WTC11 (cell line): ENCODE data around the gene NRSN2. TPM values are rescaled to one million over a fixed set of nuclear protein-coding genes. Genes with fewer than 3 reads are reported as not detected.

Experiments used
- ATAC-seq: fragments of 200-7000 bp; cut with Tn5 transposase; 2 replicates; pipeline ENCODE4 v1.10.0; 2021; ENCODE audit warnings: mild to moderate bottlenecking, moderate library complexity
- CTCF ChIA-PET: fragments of 300-600 bp; sonication (Branson Sonifier 250); formaldehyde crosslinking; loops from one replicate; lab custom pipeline; 2021; ENCODE audit warnings: antibody characterized with exemption; lab: Charles Lee
- POLR2A ChIA-PET: fragments of 350-600 bp; sonication (Branson Sonifier 250); formaldehyde crosslinking; loops from one replicate; lab custom pipeline; 2021; ENCODE audit warnings: antibody characterized with exemption; lab: Charles Lee
- DNase-seq: peaks from one replicate; pipeline ENCODE4 v3.0.0; 2021; ENCODE audit warnings: low spot score
- H3K27ac Mint-ChIP-seq: 2 replicates; pipeline ENCODE4 v1.8.0; 2021; ENCODE audit warnings: mixed read lengths
- H3K27me3 Mint-ChIP-seq: 2 replicates; pipeline ENCODE4 v1.8.0; 2021; ENCODE audit warnings: low read depth, mild to moderate bottlenecking, moderate library complexity, mixed read lengths
- H3K36me3 Mint-ChIP-seq: 2 replicates; pipeline ENCODE4 v1.8.0; 2021; ENCODE audit warnings: mixed read lengths
- H3K4me1 Mint-ChIP-seq: 2 replicates; pipeline ENCODE4 v1.8.0; 2022; ENCODE audit warnings: mixed read lengths
- H3K4me3 Mint-ChIP-seq: 2 replicates; pipeline ENCODE4 v1.8.0; 2021; ENCODE audit warnings: mild to moderate bottlenecking, moderate library complexity, mixed read lengths
- H3K9me3 Mint-ChIP-seq: 2 replicates; pipeline ENCODE4 v1.8.0; 2021; ENCODE audit warnings: mixed read lengths
- CBFB ChIP-seq: sonication (generic); formaldehyde crosslinking; IDR thresholded peaks from 2 replicates; pipeline ENCODE4 v1.8.1; 2022; ENCODE audit warnings: mild to moderate bottlenecking, low read depth, missing genetic modification reagents
- ELF4 ChIP-seq: sonication (generic); formaldehyde crosslinking; IDR thresholded peaks from 2 replicates; pipeline ENCODE4 v1.8.1; 2022; ENCODE audit warnings: low read depth, mild to moderate bottlenecking, moderate library complexity, missing genetic modification reagents
- ESRRA ChIP-seq: sonication (generic); formaldehyde crosslinking; IDR thresholded peaks from 2 replicates; pipeline ENCODE4 v1.8.1; 2022; ENCODE audit warnings: mild to moderate bottlenecking, missing genetic modification reagents, borderline replicate concordance
- ETV6 ChIP-seq: sonication (generic); formaldehyde crosslinking; IDR thresholded peaks from 2 replicates; pipeline ENCODE4 v1.8.1; 2022; ENCODE audit warnings: mild to moderate bottlenecking, missing genetic modification reagents
- JUN ChIP-seq: sonication (generic); formaldehyde crosslinking; IDR thresholded peaks from 2 replicates; pipeline ENCODE4 v1.8.0; 2023; ENCODE audit warnings: mild to moderate bottlenecking, missing genetic modification reagents
- OVOL2 ChIP-seq: fragments of 250-450 bp; sonication (Bioruptor Pico); IDR thresholded peaks from 2 replicates; pipeline ENCODE4 v1.9.0; 2021; ENCODE audit warnings: mild to moderate bottlenecking, borderline replicate concordance
- ZNF138 ChIP-seq: sonication (generic); formaldehyde crosslinking; conservative IDR thresholded peaks from 2 replicates; pipeline ENCODE4 v1.8.1; 2022; ENCODE audit warnings: mild to moderate bottlenecking, moderate library complexity, missing genetic modification reagents
- ZNF317 ChIP-seq: sonication (generic); formaldehyde crosslinking; IDR thresholded peaks from 2 replicates; pipeline ENCODE4 v1.8.1; 2023; ENCODE audit warnings: low read depth, mild to moderate bottlenecking, moderate library complexity, missing genetic modification reagents, borderline replicate concordance
- total RNA-seq: library from RNA; stranded (reverse); gene quantifications from 3 replicates; pipeline ENCODE4 v1.2.3, GENCODE V29; 2021
- TF ChIP-seq, protein P1 (sequence below): sonication (generic); formaldehyde crosslinking; conservative IDR thresholded peaks from 2 replicates; pipeline ENCODE4 v1.8.1; 2023; ENCODE audit warnings: mild to moderate bottlenecking, low read depth, missing genetic modification reagents, moderate library complexity
- TF ChIP-seq, protein P2 (sequence below): fragments of 250-450 bp; sonication (Bioruptor Pico); IDR thresholded peaks from 2 replicates; pipeline ENCODE4 v1.9.0; 2021; ENCODE audit warnings: moderate library complexity, mild to moderate bottlenecking, inconsistent platforms, borderline replicate concordance
- TF ChIP-seq, protein P3 (sequence below): sonication (generic); formaldehyde crosslinking; IDR thresholded peaks from 2 replicates; pipeline ENCODE4 v1.8.1; 2022; ENCODE audit warnings: mild to moderate bottlenecking, missing genetic modification reagents, moderate library complexity, borderline replicate concordance
- TF ChIP-seq, protein P4 (sequence below): sonication (generic); formaldehyde crosslinking; IDR thresholded peaks from 2 replicates; pipeline ENCODE4 v1.8.1; 2022; ENCODE audit warnings: low read depth, mild to moderate bottlenecking, moderate library complexity, missing genetic modification reagents, borderline replicate concordance
- TF ChIP-seq, protein P5 (sequence below): sonication (generic); formaldehyde crosslinking; IDR thresholded peaks from 2 replicates; pipeline ENCODE4 v1.8.0; 2023; ENCODE audit warnings: mild to moderate bottlenecking, missing genetic modification reagents
- TF ChIP-seq, protein P6 (sequence below): sonication (generic); formaldehyde crosslinking; IDR thresholded peaks from 2 replicates; pipeline ENCODE4 v1.8.0; 2023; ENCODE audit warnings: missing genetic modification reagents, mild to moderate bottlenecking, borderline replicate concordance
- TF ChIP-seq, protein P7 (sequence below): sonication (generic); formaldehyde crosslinking; conservative IDR thresholded peaks from 2 replicates; pipeline ENCODE4 v1.8.1; 2022; ENCODE audit warnings: mild to moderate bottlenecking, missing genetic modification reagents

The NRSN2 gene
- total RNA-seq, 1 experiment from 2014 or later = 23.0 TPM

DNA sequence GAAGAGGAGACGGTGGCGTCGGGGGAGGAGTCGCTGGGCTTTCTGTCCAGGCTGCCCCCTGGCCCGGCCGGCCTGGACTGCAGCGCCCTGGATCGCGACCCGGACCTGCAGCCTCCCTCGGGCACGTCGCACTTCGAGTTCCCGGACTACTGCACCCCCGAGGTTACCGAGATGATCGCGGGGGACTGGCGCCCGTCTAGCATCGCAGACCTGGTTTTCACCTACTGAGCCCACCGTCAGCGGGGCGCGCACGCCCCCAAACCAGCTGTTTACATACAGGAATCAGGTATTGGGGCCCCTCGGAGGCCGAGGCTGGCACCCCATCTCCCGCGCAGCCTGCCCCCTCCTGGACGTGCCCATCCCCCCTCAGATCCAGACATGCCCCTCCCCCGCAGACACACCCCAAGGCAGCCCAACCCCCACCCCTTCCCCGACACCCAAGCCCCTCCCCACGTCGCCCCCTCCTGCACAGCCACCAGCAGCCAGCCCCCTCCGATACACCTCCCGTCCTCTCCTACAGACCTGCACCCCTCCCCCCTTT is 20.2 kb upstream of the NRSN2 start (continued):
- TF ChIP-seq, protein P1, sequence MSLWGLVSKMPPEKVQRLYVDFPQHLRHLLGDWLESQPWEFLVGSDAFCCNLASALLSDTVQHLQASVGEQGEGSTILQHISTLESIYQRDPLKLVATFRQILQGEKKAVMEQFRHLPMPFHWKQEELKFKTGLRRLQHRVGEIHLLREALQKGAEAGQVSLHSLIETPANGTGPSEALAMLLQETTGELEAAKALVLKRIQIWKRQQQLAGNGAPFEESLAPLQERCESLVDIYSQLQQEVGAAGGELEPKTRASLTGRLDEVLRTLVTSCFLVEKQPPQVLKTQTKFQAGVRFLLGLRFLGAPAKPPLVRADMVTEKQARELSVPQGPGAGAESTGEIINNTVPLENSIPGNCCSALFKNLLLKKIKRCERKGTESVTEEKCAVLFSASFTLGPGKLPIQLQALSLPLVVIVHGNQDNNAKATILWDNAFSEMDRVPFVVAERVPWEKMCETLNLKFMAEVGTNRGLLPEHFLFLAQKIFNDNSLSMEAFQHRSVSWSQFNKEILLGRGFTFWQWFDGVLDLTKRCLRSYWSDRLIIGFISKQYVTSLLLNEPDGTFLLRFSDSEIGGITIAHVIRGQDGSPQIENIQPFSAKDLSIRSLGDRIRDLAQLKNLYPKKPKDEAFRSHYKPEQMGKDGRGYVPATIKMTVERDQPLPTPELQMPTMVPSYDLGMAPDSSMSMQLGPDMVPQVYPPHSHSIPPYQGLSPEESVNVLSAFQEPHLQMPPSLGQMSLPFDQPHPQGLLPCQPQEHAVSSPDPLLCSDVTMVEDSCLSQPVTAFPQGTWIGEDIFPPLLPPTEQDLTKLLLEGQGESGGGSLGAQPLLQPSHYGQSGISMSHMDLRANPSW (CRISPR knock-in tag) = no peak
- TF ChIP-seq, protein P2, sequence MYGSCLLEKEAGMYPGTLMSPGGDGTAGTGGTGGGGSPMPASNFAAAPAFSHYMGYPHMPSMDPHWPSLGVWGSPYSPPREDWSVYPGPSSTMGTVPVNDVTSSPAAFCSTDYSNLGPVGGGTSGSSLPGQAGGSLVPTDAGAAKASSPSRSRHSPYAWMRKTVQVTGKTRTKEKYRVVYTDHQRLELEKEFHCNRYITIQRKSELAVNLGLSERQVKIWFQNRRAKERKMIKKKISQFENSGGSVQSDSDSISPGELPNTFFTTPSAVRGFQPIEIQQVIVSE (CRISPR knock-in tag) = no peak
- TF ChIP-seq, protein P3, sequence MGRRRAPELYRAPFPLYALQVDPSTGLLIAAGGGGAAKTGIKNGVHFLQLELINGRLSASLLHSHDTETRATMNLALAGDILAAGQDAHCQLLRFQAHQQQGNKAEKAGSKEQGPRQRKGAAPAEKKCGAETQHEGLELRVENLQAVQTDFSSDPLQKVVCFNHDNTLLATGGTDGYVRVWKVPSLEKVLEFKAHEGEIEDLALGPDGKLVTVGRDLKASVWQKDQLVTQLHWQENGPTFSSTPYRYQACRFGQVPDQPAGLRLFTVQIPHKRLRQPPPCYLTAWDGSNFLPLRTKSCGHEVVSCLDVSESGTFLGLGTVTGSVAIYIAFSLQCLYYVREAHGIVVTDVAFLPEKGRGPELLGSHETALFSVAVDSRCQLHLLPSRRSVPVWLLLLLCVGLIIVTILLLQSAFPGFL (CRISPR knock-in tag) = no peak
- no peak for TF ChIP-seq ZNF317 (CRISPR knock-in tag)
- TF ChIP-seq, protein P4, sequence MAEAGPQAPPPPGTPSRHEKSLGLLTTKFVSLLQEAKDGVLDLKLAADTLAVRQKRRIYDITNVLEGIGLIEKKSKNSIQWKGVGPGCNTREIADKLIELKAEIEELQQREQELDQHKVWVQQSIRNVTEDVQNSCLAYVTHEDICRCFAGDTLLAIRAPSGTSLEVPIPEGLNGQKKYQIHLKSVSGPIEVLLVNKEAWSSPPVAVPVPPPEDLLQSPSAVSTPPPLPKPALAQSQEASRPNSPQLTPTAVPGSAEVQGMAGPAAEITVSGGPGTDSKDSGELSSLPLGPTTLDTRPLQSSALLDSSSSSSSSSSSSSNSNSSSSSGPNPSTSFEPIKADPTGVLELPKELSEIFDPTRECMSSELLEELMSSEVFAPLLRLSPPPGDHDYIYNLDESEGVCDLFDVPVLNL (CRISPR knock-in tag) = no peak

DNA sequence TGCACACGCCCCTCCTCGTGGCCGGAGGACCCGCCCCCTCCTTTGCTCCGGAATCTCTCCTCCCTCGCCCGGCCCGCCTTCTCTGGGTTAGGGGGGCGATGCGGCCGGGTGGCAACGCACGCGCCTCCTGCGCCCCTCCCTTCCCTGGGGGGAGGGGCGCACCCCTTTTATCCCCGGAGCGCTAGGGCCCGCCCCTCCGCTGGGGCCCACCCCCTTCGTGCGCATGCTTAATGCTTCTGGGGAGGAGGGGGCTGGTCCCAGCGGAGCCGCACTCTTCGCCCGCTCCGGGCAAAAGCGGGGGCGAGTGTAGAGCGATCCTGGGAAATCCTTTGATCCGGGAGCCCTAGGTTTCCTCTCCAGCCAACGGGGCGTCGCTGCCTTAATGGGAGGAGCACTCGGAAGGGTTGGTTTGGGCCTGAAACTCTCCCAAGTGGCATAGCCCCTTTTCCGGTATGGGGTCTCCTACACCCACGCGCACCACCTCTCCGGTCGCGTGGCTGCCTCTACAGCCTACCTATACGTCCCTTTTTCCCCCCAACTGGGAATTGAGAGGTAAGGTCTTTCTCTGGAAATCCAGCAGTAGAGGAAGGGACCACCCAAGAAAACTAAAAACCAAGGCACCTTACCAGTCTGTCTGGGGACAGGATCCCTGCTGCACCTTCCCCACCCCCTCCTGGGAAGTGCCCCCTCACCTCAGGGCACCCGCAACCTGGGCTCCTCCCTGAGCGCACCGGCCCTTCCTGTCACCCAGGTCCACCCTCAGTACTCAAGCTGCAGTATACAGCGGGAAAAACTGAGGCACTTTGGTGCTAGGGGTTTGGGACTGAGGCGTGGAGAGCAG is 19.5 kb upstream of the NRSN2 start:
- H3K4me1 Mint-ChIP-seq = peaks cover 46% of the 10 kb centered on the region
- peak; percentile 97 for DNase-seq
- no peaks in the 10 kb centered on the region for H3K9me3 Mint-ChIP-seq
- ChIA-PET POLR2A (interaction anchor here (1.4 to 5.0 kb wide), 2 partner anchors 20 to 28 kb away, joined by 4 to 110 read pairs; partner anchors contain the start of gene ZCCHC3), CTCF (interaction anchor here (0.6 kb wide), 1 partner anchor 19 kb away, joined by 3 read pairs; no protein-coding TSS in a partner anchor)
- H3K4me3 Mint-ChIP-seq = peak overlapping the region; percentile 87
- peaks cover 10% of the 10 kb centered on the region for H3K36me3 Mint-ChIP-seq
- H3K27me3 Mint-ChIP-seq = peaks cover 5% of the 10 kb centered on the region
- H3K27ac Mint-ChIP-seq = no peak overlapping the region
- no peak; the same call in none of the 2 replicates for ATAC-seq
- no peak for TF ChIP-seq OVOL2
- TF ChIP-seq, protein P5, sequence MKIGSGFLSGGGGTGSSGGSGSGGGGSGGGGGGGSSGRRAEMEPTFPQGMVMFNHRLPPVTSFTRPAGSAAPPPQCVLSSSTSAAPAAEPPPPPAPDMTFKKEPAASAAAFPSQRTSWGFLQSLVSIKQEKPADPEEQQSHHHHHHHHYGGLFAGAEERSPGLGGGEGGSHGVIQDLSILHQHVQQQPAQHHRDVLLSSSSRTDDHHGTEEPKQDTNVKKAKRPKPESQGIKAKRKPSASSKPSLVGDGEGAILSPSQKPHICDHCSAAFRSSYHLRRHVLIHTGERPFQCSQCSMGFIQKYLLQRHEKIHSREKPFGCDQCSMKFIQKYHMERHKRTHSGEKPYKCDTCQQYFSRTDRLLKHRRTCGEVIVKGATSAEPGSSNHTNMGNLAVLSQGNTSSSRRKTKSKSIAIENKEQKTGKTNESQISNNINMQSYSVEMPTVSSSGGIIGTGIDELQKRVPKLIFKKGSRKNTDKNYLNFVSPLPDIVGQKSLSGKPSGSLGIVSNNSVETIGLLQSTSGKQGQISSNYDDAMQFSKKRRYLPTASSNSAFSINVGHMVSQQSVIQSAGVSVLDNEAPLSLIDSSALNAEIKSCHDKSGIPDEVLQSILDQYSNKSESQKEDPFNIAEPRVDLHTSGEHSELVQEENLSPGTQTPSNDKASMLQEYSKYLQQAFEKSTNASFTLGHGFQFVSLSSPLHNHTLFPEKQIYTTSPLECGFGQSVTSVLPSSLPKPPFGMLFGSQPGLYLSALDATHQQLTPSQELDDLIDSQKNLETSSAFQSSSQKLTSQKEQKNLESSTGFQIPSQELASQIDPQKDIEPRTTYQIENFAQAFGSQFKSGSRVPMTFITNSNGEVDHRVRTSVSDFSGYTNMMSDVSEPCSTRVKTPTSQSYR (CRISPR knock-in tag) = peak; percentile 97
- no peak for TF ChIP-seq ELF4 (CRISPR knock-in tag)
- TF ChIP-seq JUN = no peak
- TF ChIP-seq ESRRA (CRISPR knock-in tag) = no peak
- TF ChIP-seq ETV6 (CRISPR knock-in tag) = no peak
- TF ChIP-seq, protein P6, sequence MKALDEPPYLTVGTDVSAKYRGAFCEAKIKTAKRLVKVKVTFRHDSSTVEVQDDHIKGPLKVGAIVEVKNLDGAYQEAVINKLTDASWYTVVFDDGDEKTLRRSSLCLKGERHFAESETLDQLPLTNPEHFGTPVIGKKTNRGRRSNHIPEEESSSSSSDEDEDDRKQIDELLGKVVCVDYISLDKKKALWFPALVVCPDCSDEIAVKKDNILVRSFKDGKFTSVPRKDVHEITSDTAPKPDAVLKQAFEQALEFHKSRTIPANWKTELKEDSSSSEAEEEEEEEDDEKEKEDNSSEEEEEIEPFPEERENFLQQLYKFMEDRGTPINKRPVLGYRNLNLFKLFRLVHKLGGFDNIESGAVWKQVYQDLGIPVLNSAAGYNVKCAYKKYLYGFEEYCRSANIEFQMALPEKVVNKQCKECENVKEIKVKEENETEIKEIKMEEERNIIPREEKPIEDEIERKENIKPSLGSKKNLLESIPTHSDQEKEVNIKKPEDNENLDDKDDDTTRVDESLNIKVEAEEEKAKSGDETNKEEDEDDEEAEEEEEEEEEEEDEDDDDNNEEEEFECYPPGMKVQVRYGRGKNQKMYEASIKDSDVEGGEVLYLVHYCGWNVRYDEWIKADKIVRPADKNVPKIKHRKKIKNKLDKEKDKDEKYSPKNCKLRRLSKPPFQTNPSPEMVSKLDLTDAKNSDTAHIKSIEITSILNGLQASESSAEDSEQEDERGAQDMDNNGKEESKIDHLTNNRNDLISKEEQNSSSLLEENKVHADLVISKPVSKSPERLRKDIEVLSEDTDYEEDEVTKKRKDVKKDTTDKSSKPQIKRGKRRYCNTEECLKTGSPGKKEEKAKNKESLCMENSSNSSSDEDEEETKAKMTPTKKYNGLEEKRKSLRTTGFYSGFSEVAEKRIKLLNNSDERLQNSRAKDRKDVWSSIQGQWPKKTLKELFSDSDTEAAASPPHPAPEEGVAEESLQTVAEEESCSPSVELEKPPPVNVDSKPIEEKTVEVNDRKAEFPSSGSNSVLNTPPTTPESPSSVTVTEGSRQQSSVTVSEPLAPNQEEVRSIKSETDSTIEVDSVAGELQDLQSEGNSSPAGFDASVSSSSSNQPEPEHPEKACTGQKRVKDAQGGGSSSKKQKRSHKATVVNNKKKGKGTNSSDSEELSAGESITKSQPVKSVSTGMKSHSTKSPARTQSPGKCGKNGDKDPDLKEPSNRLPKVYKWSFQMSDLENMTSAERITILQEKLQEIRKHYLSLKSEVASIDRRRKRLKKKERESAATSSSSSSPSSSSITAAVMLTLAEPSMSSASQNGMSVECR = 0 out of 2 replicates have a peak, but pooled peaks have one; percentile 18
- TF ChIP-seq, protein P7, sequence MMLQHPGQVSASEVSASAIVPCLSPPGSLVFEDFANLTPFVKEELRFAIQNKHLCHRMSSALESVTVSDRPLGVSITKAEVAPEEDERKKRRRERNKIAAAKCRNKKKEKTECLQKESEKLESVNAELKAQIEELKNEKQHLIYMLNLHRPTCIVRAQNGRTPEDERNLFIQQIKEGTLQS (CRISPR knock-in tag) = no peak
- TF ChIP-seq ZNF138 (CRISPR knock-in tag) = no peak
- TF ChIP-seq, protein P2 (CRISPR knock-in tag) = no peak
- no peak for TF ChIP-seq CBFB (CRISPR knock-in tag)
